IMR-90 (cell line): Measurements from ENCODE around the gene TWIST2. TPM values are rescaled to one million over a fixed set of nuclear protein-coding genes. Genes with fewer than 3 reads are reported as not detected.

Experiments used
- ATAC-seq: fragments of 200-7000 bp; cut with Tn5 transposase; 2 replicates; pipeline ENCODE4 v1.9.1; 2020; ENCODE audit warnings: low read depth, mild to moderate bottlenecking, moderate library complexity
- BruUV-seq: library from RNA; stranded (reverse); fragments of 400-500 nt; replicated peaks from 2 replicates; lab custom pipeline; 2021; lab: Mats Ljungman, UMichigan
- CTCF ChIA-PET: fragments of 300-600 bp; formaldehyde crosslinking; extraction: SDS; loops from one replicate; lab custom pipeline; 2021; ENCODE audit warnings: antibody characterized with exemption; lab: Yijun Ruan, JAX
- POLR2A ChIA-PET: fragments of 300-600 bp; sonication (Branson Sonifier 250); formaldehyde crosslinking; loops from one replicate; lab custom pipeline; 2022; ENCODE audit warnings: antibody characterized with exemption; ENCODE audit not compliant: unreplicated experiment; lab: Charles Lee
- DNase-seq: peaks from one replicate; pipeline ENCODE4 v3.0.0; 2013
- H2AFZ ChIP-seq: replicated peaks from 2 replicates; pipeline ENCODE3; 2013; ENCODE audit warnings: low read length, mild to moderate bottlenecking; ENCODE audit not compliant: poor library complexity
- H2AK5ac ChIP-seq: 2 replicates; pipeline ENCODE4 v1.6.1; 2013; ENCODE audit warnings: low read depth, low read length, inconsistent platforms
- H2AK9ac ChIP-seq: replicated peaks from 2 replicates; pipeline ENCODE3; 2013; ENCODE audit warnings: mild to moderate bottlenecking, low read depth, low read length, moderate library complexity; ENCODE audit not compliant: poor library complexity
- H2BK120ac ChIP-seq: 2 replicates; pipeline ENCODE4 v1.6.1; 2013; ENCODE audit warnings: low read depth, low read length, inconsistent platforms
- H2BK15ac ChIP-seq: 3 replicates; pipeline ENCODE4 v1.6.1; 2013; ENCODE audit warnings: low read depth, low read length, inconsistent platforms
- H2BK20ac ChIP-seq: 2 replicates; pipeline ENCODE4 v1.6.1; 2013; ENCODE audit warnings: low read depth, mild to moderate bottlenecking, inconsistent platforms, low read length, moderate library complexity
- H2BK5ac ChIP-seq: 2 replicates; pipeline ENCODE4 v1.6.1; 2013; ENCODE audit warnings: mild to moderate bottlenecking, low read depth, low read length, inconsistent platforms; ENCODE audit not compliant: poor library complexity, severe bottlenecking
- H3K14ac ChIP-seq: replicated peaks from 2 replicates; pipeline ENCODE4 v1.6.1; 2013; ENCODE audit warnings: low read depth, low read length, inconsistent platforms
- H3K18ac ChIP-seq: 2 replicates; pipeline ENCODE4 v1.6.1; 2013; ENCODE audit warnings: low read depth, low read length, control low read depth
- H3K23ac ChIP-seq: 2 replicates; pipeline ENCODE4 v1.6.1; 2013; ENCODE audit warnings: low read depth, low read length, inconsistent platforms
- H3K27ac ChIP-seq: 2 replicates; pipeline ENCODE4 v1.5.1; 2013; ENCODE audit warnings: mild to moderate bottlenecking, control low read depth, low read length; ENCODE audit not compliant: insufficient read depth
- H3K27me3 ChIP-seq: 2 replicates; pipeline ENCODE4 v1.6.1; 2013; ENCODE audit warnings: low read length; ENCODE audit not compliant: control insufficient read depth, insufficient read depth
- H3K36me3 ChIP-seq: 2 replicates; pipeline ENCODE4 v1.6.1; 2013; ENCODE audit warnings: low read length, mixed read lengths; ENCODE audit not compliant: control insufficient read depth, insufficient read depth
- H3K4ac ChIP-seq: 2 replicates; pipeline ENCODE4 v1.6.1; 2013; ENCODE audit warnings: low read depth, low read length, inconsistent platforms
- H3K4me1 ChIP-seq: 2 replicates; pipeline ENCODE4 v1.6.1; 2013; ENCODE audit warnings: low read length, mixed read lengths; ENCODE audit not compliant: control insufficient read depth, insufficient read depth
- H3K4me2 ChIP-seq: 2 replicates; pipeline ENCODE4 v1.6.1; 2013; ENCODE audit warnings: low read depth, mild to moderate bottlenecking, control low read depth, low read length, moderate library complexity
- H3K4me3 ChIP-seq: 2 replicates; pipeline ENCODE4 v1.5.1; 2013; ENCODE audit warnings: low read depth, mild to moderate bottlenecking, control low read depth, low read length, moderate library complexity; ENCODE audit not compliant: insufficient read depth
- H3K56ac ChIP-seq: 2 replicates; pipeline ENCODE4 v1.6.1; 2013; ENCODE audit warnings: low read length, inconsistent platforms; ENCODE audit not compliant: insufficient read depth; ENCODE audit errors: extremely low read depth
- H3K79me1 ChIP-seq, 2 experiments: 2 replicates each; pipeline ENCODE4 v1.6.1; 2013; ENCODE audit warnings: low read length in 2 of 2, inconsistent platforms in 1 of 2, low read depth in 1 of 2
- H3K9ac ChIP-seq: 2 replicates; pipeline ENCODE4 v1.6.1; 2013; ENCODE audit warnings: low read depth, low read length, control low read depth
- H3K9me1 ChIP-seq: 2 replicates; pipeline ENCODE4 v1.6.1; 2013; ENCODE audit warnings: low read length, inconsistent platforms; ENCODE audit not compliant: insufficient read depth
- H3K9me3 ChIP-seq: 2 replicates; pipeline ENCODE4 v1.6.1; 2013; ENCODE audit warnings: low read length; ENCODE audit not compliant: control insufficient read depth, insufficient read depth
- H4K20me1 ChIP-seq: 2 replicates; pipeline ENCODE4 v1.6.1; 2013; ENCODE audit warnings: low read length, inconsistent platforms; ENCODE audit not compliant: insufficient read depth
- H4K5ac ChIP-seq: 2 replicates; pipeline ENCODE4 v1.6.1; 2013; ENCODE audit warnings: mild to moderate bottlenecking, low read depth, low read length, control low read depth
- H4K8ac ChIP-seq, 2 experiments: 2 replicates each; pipeline ENCODE4 v1.6.1; 2013; ENCODE audit warnings: low read depth in 2 of 2, low read length in 2 of 2, control low read depth in 1 of 2, inconsistent platforms in 1 of 2
- H4K91ac ChIP-seq: 2 replicates; pipeline ENCODE4 v1.6.1; 2013; ENCODE audit warnings: low read depth, low read length, inconsistent platforms; ENCODE audit not compliant: insufficient read depth
- BHLHE40 ChIP-seq: fragments of 150-350 bp; IDR thresholded peaks from 2 replicates; pipeline ENCODE4 v1.6.1; 2016; ENCODE audit warnings: mild to moderate bottlenecking, low read depth, low read length
- CTCF ChIP-seq: conservative IDR thresholded peaks from 2 replicates; pipeline ENCODE4 v1.5.1; 2012; ENCODE audit warnings: mild to moderate bottlenecking, low read depth, low read length, improper control_type of control experiment
- FOS ChIP-seq: fragments of 150-350 bp; IDR thresholded peaks from 2 replicates; pipeline ENCODE4 v1.6.1; 2016; ENCODE audit warnings: low read depth, low read length
- MXI1 ChIP-seq: IDR thresholded peaks from 2 replicates; pipeline ENCODE4 v1.6.1; 2012; ENCODE audit warnings: low read depth, mild to moderate bottlenecking, low read length, moderate library complexity, borderline replicate concordance
- NFE2L2 ChIP-seq: fragments of 150-350 bp; IDR thresholded peaks from 2 replicates; pipeline ENCODE4 v1.6.1; 2016; ENCODE audit warnings: low read depth, mild to moderate bottlenecking, low read length
- POLR2A ChIP-seq: IDR thresholded peaks from 2 replicates; pipeline ENCODE4 v1.6.1; 2012; ENCODE audit warnings: mild to moderate bottlenecking, low read depth, low read length
- RAD21 ChIP-seq: IDR thresholded peaks from 2 replicates; pipeline ENCODE4 v1.6.1; 2012; ENCODE audit warnings: low read length, improper control_type of control experiment
- RCOR1 ChIP-seq: IDR thresholded peaks from 2 replicates; pipeline ENCODE4 v1.6.1; 2012; ENCODE audit warnings: mild to moderate bottlenecking, low read length, improper control_type of control experiment; ENCODE audit not compliant: insufficient replicate concordance
- RFX5 ChIP-seq: IDR thresholded peaks from 2 replicates; pipeline ENCODE4 v1.8.0; 2012; ENCODE audit warnings: low read depth, mild to moderate bottlenecking, low read length, moderate library complexity
- SMC3 ChIP-seq: fragments of 150-350 bp; IDR thresholded peaks from 2 replicates; pipeline ENCODE4 v1.6.1; 2016; ENCODE audit warnings: low read depth, mild to moderate bottlenecking, antibody characterized with exemption, low read length, moderate library complexity
- WGBS, 2 experiments: methylation state at CpG; one replicate each; pipeline versions ENCODE4 v1.1.5 to v1.1.7; 2013; ENCODE audit warnings: missing lambda C conversion rate in 2 of 2; ENCODE audit not compliant: insufficient read length in 1 of 2; ENCODE audit errors: extremely low coverage in 2 of 2; 5-methylcytosine and 5-hydroxymethylcytosine counted together
- dilution Hi-C: fragments of 300-500 bp; cut with HindIII; formaldehyde crosslinking; loops from one replicate; pipeline ENCODE4 v1.14.3; 2018; ENCODE audit warnings: low sequenced_read_pairs; ENCODE audit not compliant: unreplicated experiment
- in situ Hi-C: fragments of 300-500 bp; cut with MboI; formaldehyde crosslinking; loops from 3 replicates; pipeline ENCODE4 v1.14.3; 2019; ENCODE audit warnings: low sequenced_read_pairs, inconsistent platforms, mixed read lengths
- intact Hi-C: fragments of 100-400 bp; cut with micrococcal nuclease; formaldehyde crosslinking; loops from 2 replicates; pipeline ENCODE4 v1.10.0; 2022
- polyA plus RNA-seq, 3 experiments: library from polyadenylated mRNA; depleted of rRNA; stranded (reverse); fragments of >200 nt; gene quantifications; 2 replicates each; pipeline ENCODE4 v1.2.3, GENCODE V29; 2012; ENCODE audit warnings: low replicate concordance in 1 of 3
- total RNA-seq: library from RNA; depleted of rRNA; stranded (reverse); fragments of >200 nt; gene quantifications from 2 replicates; pipeline ENCODE4 v1.2.3, GENCODE V29; 2012
- TF ChIP-seq, protein P1 (sequence below): fragments of 150-350 bp; IDR thresholded peaks from 2 replicates; pipeline ENCODE4 v1.6.1; 2016; ENCODE audit warnings: low read depth, mild to moderate bottlenecking, low read length, moderate library complexity, borderline replicate concordance

Gene TWIST2
- total and polyA plus RNA-seq, 2 of the 4 experiments (the other 2 are of a cell fraction) = 9.3 to 33.6 TPM

DNA sequence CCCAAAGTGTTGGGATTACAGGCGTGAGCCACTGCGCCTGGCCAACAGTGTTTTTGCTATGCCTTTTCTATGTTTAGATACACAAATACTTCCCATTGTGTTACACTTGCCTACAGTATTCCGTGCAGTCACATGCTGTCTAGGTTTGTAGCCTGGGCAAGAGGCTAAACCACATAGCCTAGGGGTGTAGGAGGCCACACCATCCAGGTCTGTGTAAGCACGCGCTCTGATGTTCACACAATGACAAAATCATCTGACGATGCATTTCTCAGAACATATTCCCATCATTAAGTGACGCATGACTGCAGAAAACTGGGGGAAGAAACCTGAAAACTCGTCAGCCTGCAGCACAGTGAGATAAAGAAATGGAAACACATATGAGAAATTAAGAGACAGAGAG, 46.1 kb upstream of the TWIST2 start:
- in situ Hi-C loops = no loop called here
- Histone ChIP-seq H3K23ac (no peak overlapping the region), H3K9me3 (peaks cover 4% of the 10 kb centered on the region), H3K4me2 (no peak overlapping the region), H2BK120ac (no peak overlapping the region), H3K27me3 (peaks cover 36% of the 10 kb centered on the region), H4K91ac (no peak overlapping the region), H2AK9ac (no peak overlapping the region), H4K20me1 (no peaks in the 10 kb centered on the region), H2BK5ac (no peak overlapping the region), H2BK15ac (no peak overlapping the region), H4K5ac (no peak overlapping the region), H3K4me1 (no peaks in the 10 kb centered on the region), H3K9ac (no peak overlapping the region), H3K4me3 (no peak overlapping the region), H3K79me1 (no peaks in the 10 kb centered on the region), H3K14ac (no peak overlapping the region), H2BK20ac (no peak overlapping the region), H3K36me3 (no peaks in the 10 kb centered on the region), H4K8ac (no peak overlapping the region), H3K9me1 (no peaks in the 10 kb centered on the region), H3K18ac (no peak overlapping the region), H3K56ac (no peak overlapping the region), H3K4ac (no peak overlapping the region), H2AFZ (no peak overlapping the region), H2AK5ac (no peak overlapping the region), H3K27ac (no peak overlapping the region)
- intact Hi-C loops = no loop called here
- WGBS, 2 experiments = 80% methylated on average over 5 of the region's 8 CpGs; no CpG with 5 or more reads in 1 of the 2 experiments
- DNase-seq (no peak), ATAC-seq (no peak)
- TF ChIP-seq FOS = no peak
- no peak for TF ChIP-seq RFX5
- no peak for TF ChIP-seq MXI1
- no peak for TF ChIP-seq CTCF
- TF ChIP-seq, protein P1, sequence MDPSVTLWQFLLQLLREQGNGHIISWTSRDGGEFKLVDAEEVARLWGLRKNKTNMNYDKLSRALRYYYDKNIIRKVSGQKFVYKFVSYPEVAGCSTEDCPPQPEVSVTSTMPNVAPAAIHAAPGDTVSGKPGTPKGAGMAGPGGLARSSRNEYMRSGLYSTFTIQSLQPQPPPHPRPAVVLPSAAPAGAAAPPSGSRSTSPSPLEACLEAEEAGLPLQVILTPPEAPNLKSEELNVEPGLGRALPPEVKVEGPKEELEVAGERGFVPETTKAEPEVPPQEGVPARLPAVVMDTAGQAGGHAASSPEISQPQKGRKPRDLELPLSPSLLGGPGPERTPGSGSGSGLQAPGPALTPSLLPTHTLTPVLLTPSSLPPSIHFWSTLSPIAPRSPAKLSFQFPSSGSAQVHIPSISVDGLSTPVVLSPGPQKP = no peak
- no peak for TF ChIP-seq RAD21
- no peak for TF ChIP-seq POLR2A
- TF ChIP-seq BHLHE40 = no peak
- TF ChIP-seq SMC3 = no peak
- no peak for TF ChIP-seq NFE2L2
- no peak for TF ChIP-seq RCOR1
- dilution Hi-C loops = no loop called here
- POLR2A ChIA-PET = no interaction called here
- CTCF ChIA-PET = no interaction called here
- no TSS peak for BruUV-seq
